ENCODE measurements around the gene GAS7. TPM values are rescaled to one million over a fixed set of nuclear protein-coding genes. Genes with fewer than 3 reads are reported as not detected.

The GAS7 gene
- total RNA-seq, 2 donors from 2014 or later: 69.0 to 70.8 TPM

DNA sequence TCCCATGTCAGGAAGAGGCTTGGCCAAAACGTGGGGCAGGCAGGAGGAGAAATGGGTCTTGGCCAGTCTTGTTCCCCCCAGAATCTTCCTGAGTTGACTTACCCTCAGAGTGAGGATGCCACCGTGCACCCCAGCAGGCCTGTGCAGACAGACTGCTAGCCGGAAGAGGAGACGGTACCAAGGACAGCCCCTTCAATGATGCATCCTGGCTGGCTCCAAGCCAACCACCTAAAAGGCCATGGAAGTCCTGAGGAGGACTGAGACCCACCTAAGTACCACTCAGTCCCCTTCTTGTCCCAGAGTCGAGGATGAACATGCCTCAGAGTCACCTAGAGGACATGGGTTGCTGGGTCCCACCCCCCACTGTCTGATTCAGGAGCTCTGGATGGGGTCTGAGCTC, 246.6 kb downstream of the GAS7 start:
- no peak overlapping the region for H3K4me3 ChIP-seq

DNA sequence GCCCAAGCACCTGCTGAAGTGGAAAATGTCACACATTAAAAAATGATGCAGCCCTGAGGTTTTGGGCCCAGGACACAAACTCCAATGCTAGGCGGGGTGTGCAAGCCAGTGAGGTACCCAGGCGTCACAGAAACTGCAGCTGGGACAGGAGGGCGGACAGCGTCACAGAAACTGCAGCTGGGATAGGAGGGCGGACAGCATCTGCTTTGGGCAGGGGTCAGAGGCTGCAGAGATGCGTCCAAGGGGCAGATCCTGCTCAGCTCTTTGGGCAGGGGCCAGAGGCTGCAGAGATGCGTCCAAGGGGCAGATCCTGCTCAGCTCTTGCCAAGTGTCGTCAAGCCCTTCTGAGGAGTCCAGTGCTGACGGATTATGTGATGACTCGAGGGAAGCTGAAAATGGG, 249.5 kb downstream of the GAS7 start:
- Histone ChIP-seq H3K4me1 (ENCODE audit: control insufficient read depth in 1 of 2, low read depth in 2 of 2) (no peaks in the 10 kb centered on the region), H3K27ac (no peak overlapping the region), H3K27me3 (replicated peaks; ENCODE audit: insufficient read depth) (no peaks in the 10 kb centered on the region), H3K4me3 (no peak overlapping the region), H3K9me3 (no peaks in the 10 kb centered on the region), H3K36me3 (no peaks in the 10 kb centered on the region)
- TF ChIP-seq, protein P1, sequence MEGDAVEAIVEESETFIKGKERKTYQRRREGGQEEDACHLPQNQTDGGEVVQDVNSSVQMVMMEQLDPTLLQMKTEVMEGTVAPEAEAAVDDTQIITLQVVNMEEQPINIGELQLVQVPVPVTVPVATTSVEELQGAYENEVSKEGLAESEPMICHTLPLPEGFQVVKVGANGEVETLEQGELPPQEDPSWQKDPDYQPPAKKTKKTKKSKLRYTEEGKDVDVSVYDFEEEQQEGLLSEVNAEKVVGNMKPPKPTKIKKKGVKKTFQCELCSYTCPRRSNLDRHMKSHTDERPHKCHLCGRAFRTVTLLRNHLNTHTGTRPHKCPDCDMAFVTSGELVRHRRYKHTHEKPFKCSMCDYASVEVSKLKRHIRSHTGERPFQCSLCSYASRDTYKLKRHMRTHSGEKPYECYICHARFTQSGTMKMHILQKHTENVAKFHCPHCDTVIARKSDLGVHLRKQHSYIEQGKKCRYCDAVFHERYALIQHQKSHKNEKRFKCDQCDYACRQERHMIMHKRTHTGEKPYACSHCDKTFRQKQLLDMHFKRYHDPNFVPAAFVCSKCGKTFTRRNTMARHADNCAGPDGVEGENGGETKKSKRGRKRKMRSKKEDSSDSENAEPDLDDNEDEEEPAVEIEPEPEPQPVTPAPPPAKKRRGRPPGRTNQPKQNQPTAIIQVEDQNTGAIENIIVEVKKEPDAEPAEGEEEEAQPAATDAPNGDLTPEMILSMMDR (IDR thresholded peaks at IDR 0.05): no peak
- no peak for DNase-seq (ENCODE audit: low spot score)
- ATAC-seq (ENCODE audit: insufficient number of reproducible peaks, low FRiP score, low read depth): no peak

More for the DNA sequence above, 246.6 kb downstream of the GAS7 start:
- H3K4me1 ChIP-seq (ENCODE audit: control insufficient read depth in 1 of 2, low read depth in 2 of 2): no peaks in the 10 kb centered on the region
- no peaks in the 10 kb centered on the region for H3K27me3 ChIP-seq (replicated peaks; ENCODE audit: insufficient read depth)
- no peaks in the 10 kb centered on the region for H3K9me3 ChIP-seq
- ATAC-seq (ENCODE audit: insufficient number of reproducible peaks, low FRiP score, low read depth) (no peak), DNase-seq (ENCODE audit: low spot score) (no peak)
- H3K27ac ChIP-seq: no peak overlapping the region
- H3K36me3 ChIP-seq: no peaks in the 10 kb centered on the region
- TF ChIP-seq, protein P1 (IDR thresholded peaks at IDR 0.05): no peak

DNA sequence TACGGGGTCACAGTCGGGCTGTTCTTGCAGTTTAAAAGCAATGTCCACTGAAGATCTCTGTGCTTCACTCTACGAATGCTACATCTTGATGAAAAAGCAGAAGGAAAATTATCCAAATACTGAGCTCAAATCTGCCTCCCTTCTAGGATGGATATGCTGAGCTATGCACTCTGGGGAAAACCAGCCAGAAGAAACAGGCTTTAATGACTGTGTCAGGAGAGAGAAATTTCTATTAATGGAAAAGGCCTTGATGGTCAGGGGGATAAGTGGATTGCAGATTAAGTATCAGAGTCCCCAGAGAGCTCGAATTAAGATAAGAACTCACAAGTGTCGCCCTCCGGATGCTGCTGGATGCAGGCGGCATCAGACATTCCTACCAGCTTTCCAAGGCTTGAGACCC, 253.7 kb downstream of the GAS7 start:
- ATAC-seq (ENCODE audit: insufficient number of reproducible peaks, low FRiP score, low read depth) (no peak), DNase-seq (ENCODE audit: low spot score) (no peak)
- H3K36me3 ChIP-seq: no peaks in the 10 kb centered on the region
- no peak overlapping the region for H3K27ac ChIP-seq
- H3K4me3 ChIP-seq: no peak overlapping the region
- no peaks in the 10 kb centered on the region for H3K4me1 ChIP-seq (ENCODE audit: control insufficient read depth in 1 of 2, low read depth in 2 of 2)
- H3K9me3 ChIP-seq: no peaks in the 10 kb centered on the region
- no peaks in the 10 kb centered on the region for H3K27me3 ChIP-seq (replicated peaks; ENCODE audit: insufficient read depth)
- TF ChIP-seq, protein P1 (IDR thresholded peaks at IDR 0.05): no peak

DNA sequence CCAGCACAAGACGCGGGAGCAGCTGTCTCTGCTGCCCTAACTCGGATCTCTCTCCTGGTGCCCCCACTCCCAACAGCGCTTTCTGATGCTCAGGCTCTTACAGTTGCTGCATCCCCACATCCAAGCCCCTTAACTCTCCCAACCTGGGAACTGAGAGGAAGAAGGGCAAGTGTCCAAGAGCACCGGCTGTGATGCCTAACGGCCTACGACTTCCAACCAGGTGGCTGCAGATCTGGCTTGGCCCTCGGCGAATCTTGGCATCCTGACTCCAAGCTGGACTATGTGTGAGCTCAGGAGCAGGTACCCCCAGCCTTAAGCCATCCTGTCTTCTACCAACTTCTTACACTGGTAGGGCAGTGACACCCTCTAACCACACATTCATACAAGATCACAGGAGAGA, 255.1 kb downstream of the GAS7 start:
- Histone ChIP-seq H3K9me3 (no peaks in the 10 kb centered on the region), H3K27me3 (replicated peaks; ENCODE audit: insufficient read depth) (no peaks in the 10 kb centered on the region), H3K27ac (no peak overlapping the region), H3K36me3 (no peaks in the 10 kb centered on the region), H3K4me1 (ENCODE audit: control insufficient read depth in 1 of 2, low read depth in 2 of 2) (no peaks in the 10 kb centered on the region), H3K4me3 (no peak overlapping the region)
- DNase-seq (ENCODE audit: low spot score) (no peak), ATAC-seq (ENCODE audit: insufficient number of reproducible peaks, low FRiP score, low read depth) (no peak)
- TF ChIP-seq, protein P1 (IDR thresholded peaks at IDR 0.05): no peak

DNA sequence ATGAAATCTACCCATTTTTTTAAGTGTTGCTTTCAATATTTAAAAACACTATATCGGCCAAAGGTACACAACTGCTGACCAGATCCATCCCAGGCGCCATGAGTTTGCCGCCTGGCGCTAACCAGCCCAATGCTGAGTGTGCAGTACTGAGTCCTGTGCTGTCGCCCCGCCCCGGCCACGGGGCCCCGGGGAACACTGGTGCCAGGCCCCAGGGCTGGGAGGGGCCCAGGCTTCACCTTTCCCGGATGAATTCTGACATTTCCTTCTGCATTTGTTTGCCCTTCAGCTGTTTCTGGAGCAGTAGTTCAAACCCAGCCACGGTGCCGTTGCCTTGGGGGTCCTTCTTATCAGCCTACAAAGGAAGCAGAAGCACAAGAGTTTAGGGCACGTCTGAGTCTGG, 255.5 kb downstream of the GAS7 start:
- Histone ChIP-seq H3K4me3 (no peak overlapping the region), H3K27me3 (replicated peaks; ENCODE audit: insufficient read depth) (no peaks in the 10 kb centered on the region), H3K36me3 (no peaks in the 10 kb centered on the region), H3K4me1 (ENCODE audit: control insufficient read depth in 1 of 2, low read depth in 2 of 2) (no peaks in the 10 kb centered on the region), H3K9me3 (no peaks in the 10 kb centered on the region), H3K27ac (no peak overlapping the region)
- TF ChIP-seq, protein P1 (IDR thresholded peaks at IDR 0.05): no peak
- ATAC-seq (ENCODE audit: insufficient number of reproducible peaks, low FRiP score, low read depth) (no peak), DNase-seq (ENCODE audit: low spot score) (no peak)

Data from thoracic aorta (tissue), 2 donors.